Measurements from ENCODE around the gene DTX4.

- TF ChIP-seq CTCF (IDR thresholded peaks at IDR 0.05) = peak in 5 of 7 experiments; percentile 62 to 81 (median 65)
- peak in 1 of 3 donors; percentile 44 for TF ChIP-seq POLR2AphosphoS5 (IDR thresholded peaks at IDR 0.05)
Measured at GRCh38 chr11:59207988-59208451, 36.1 kb downstream of the DTX4 start.
